ENCODE measurements around the gene AKAP8L.

DNA sequence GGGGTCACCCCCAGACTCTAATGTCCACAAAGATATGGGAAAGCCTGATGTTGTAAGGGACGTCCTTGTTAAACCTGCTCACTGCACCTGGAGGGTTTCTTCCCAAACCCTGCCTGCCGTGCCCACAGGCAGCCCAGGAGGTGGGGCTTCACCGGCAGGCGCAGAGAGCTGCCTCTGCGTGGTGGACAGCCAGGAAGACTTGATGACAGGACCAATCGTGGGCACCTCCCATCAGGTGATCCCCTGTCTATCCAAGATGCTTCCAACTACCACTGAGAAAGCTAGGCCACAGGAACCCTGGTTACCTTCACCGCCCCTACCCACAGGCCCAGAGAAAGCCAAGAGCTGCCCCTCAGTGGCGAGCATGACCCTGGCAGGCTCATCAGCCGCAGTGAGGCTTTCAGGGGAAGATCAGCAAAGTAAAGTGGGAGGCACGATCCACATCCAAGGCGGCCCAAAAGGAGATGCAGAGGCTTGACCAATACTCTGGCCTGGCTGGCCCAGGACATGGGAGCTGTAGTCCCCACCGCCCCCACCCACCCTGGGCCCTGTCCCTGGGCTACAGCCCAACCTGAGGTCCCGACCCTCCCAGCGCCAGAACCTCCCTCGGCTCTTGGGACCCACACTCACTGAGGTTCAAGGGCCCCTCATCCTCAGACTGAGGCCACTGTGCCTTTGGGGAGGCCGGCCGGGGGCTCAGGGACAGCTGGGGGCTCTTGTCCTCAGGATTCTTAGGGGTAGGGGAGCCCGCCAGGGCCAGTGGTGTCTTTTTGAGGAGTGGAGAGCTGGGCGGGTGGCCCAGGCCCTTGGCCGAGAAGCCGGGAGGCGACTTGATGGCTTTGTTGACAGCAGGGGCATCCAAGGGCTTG is 10.4 kb upstream of the AKAP8L start:
- TF ChIP-seq, protein P1, sequence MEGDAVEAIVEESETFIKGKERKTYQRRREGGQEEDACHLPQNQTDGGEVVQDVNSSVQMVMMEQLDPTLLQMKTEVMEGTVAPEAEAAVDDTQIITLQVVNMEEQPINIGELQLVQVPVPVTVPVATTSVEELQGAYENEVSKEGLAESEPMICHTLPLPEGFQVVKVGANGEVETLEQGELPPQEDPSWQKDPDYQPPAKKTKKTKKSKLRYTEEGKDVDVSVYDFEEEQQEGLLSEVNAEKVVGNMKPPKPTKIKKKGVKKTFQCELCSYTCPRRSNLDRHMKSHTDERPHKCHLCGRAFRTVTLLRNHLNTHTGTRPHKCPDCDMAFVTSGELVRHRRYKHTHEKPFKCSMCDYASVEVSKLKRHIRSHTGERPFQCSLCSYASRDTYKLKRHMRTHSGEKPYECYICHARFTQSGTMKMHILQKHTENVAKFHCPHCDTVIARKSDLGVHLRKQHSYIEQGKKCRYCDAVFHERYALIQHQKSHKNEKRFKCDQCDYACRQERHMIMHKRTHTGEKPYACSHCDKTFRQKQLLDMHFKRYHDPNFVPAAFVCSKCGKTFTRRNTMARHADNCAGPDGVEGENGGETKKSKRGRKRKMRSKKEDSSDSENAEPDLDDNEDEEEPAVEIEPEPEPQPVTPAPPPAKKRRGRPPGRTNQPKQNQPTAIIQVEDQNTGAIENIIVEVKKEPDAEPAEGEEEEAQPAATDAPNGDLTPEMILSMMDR (IDR thresholded peaks at IDR 0.05): no peak
- TF ChIP-seq, protein P2, sequence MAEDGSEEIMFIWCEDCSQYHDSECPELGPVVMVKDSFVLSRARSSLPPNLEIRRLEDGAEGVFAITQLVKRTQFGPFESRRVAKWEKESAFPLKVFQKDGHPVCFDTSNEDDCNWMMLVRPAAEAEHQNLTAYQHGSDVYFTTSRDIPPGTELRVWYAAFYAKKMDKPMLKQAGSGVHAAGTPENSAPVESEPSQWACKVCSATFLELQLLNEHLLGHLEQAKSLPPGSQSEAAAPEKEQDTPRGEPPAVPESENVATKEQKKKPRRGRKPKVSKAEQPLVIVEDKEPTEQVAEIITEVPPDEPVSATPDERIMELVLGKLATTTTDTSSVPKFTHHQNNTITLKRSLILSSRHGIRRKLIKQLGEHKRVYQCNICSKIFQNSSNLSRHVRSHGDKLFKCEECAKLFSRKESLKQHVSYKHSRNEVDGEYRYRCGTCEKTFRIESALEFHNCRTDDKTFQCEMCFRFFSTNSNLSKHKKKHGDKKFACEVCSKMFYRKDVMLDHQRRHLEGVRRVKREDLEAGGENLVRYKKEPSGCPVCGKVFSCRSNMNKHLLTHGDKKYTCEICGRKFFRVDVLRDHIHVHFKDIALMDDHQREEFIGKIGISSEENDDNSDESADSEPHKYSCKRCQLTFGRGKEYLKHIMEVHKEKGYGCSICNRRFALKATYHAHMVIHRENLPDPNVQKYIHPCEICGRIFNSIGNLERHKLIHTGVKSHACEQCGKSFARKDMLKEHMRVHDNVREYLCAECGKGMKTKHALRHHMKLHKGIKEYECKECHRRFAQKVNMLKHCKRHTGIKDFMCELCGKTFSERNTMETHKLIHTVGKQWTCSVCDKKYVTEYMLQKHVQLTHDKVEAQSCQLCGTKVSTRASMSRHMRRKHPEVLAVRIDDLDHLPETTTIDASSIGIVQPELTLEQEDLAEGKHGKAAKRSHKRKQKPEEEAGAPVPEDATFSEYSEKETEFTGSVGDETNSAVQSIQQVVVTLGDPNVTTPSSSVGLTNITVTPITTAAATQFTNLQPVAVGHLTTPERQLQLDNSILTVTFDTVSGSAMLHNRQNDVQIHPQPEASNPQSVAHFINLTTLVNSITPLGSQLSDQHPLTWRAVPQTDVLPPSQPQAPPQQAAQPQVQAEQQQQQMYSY (CRISPR knock-in tag; IDR thresholded peaks at IDR 0.05): no peak
- TF ChIP-seq ZSCAN18 (CRISPR knock-in tag; IDR thresholded peaks at IDR 0.05) (no peak), AFF4 (CRISPR knock-in tag; IDR thresholded peaks at IDR 0.05; ENCODE audit: borderline replicate concordance) (no peak), SP1 (CRISPR knock-in tag; conservative IDR thresholded peaks at IDR 0.05) (no peak), GRHL2 (CRISPR knock-in tag; IDR thresholded peaks at IDR 0.05; ENCODE audit: insufficient replicate concordance, severe bottlenecking) (no peak), NFYB (CRISPR knock-in tag; conservative IDR thresholded peaks at IDR 0.05; ENCODE audit: low read depth) (no peak), USF2 (CRISPR knock-in tag; IDR thresholded peaks at IDR 0.05) (no peak), NFE2L1 (CRISPR knock-in tag; IDR thresholded peaks at IDR 0.05) (no peak), AR (CRISPR knock-in tag; IDR thresholded peaks at IDR 0.05) (no peak), MXD4 (CRISPR knock-in tag; IDR thresholded peaks at IDR 0.05; ENCODE audit: borderline replicate concordance) (no peak)
- TF ChIP-seq, protein P3, sequence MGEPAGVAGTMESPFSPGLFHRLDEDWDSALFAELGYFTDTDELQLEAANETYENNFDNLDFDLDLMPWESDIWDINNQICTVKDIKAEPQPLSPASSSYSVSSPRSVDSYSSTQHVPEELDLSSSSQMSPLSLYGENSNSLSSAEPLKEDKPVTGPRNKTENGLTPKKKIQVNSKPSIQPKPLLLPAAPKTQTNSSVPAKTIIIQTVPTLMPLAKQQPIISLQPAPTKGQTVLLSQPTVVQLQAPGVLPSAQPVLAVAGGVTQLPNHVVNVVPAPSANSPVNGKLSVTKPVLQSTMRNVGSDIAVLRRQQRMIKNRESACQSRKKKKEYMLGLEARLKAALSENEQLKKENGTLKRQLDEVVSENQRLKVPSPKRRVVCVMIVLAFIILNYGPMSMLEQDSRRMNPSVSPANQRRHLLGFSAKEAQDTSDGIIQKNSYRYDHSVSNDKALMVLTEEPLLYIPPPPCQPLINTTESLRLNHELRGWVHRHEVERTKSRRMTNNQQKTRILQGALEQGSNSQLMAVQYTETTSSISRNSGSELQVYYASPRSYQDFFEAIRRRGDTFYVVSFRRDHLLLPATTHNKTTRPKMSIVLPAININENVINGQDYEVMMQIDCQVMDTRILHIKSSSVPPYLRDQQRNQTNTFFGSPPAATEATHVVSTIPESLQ (CRISPR knock-in tag; IDR thresholded peaks at IDR 0.05): no peak
